ENCODE results near the gene ELF1.
A peak's percentile ranks its signal among the peaks of the same experiment; 100 is the strongest.

DNA sequence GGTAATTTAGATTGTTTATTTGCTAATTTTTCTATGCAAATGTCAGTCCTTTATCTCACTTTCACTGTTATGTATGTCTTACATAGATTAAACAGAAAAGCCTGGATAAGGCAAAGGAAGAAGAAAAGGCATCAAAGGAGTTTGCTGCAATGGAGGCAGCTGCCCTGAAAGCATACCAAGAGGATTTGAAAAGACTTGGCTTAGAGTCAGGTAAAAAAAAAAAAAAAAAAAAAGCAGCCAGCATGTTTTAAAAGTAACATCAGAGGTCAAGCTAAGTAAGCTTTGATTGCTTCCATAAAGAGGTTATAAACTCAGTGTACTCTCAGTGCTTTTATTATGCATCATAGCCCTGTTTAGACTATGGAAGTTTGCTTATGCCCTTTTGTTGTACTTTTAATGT lies 46.0 kb upstream of the ELF1 start:
- TF ChIP-seq CTCF (IDR thresholded peaks at IDR 0.05) = no peak
- no peak for TF ChIP-seq EP300 (IDR thresholded peaks at IDR 0.05)
- TF ChIP-seq POLR2A (IDR thresholded peaks at IDR 0.05; ENCODE audit: low read depth) = no peak
- TF ChIP-seq POLR2AphosphoS5 (IDR thresholded peaks at IDR 0.05) = peak in 1 of 2 donors; percentile 40

Data from esophagus muscularis mucosa (tissue), 4 donors.